HCT116 (cell line): ENCODE data around the gene DNM3. TPM values are rescaled to one million over a fixed set of nuclear protein-coding genes. Genes with fewer than 3 reads are reported as not detected.

Experiments used
- ATAC-seq: fragments of 200-7000 bp; cut with Tn5 transposase; 2 replicates; pipeline ENCODE4 v1.9.1; 2020; ENCODE audit warnings: mild to moderate bottlenecking, moderate library complexity
- BruUV-seq: library from RNA; stranded (reverse); fragments of 400-500 nt; replicated peaks from 2 replicates; lab custom pipeline; 2021; lab: Mats Ljungman, UMichigan
- CTCF ChIA-PET: fragments of 300-600 bp; sonication (Branson Sonifier 250); formaldehyde crosslinking; loops from one replicate; lab custom pipeline; 2021; ENCODE audit warnings: antibody characterized with exemption; lab: Charles Lee
- POLR2A ChIA-PET: fragments of 300-600, 350-600 bp; sonication (Branson Sonifier 250); formaldehyde crosslinking; loops from one replicate; lab custom pipeline; 2021; ENCODE audit warnings: antibody characterized with exemption; lab: Charles Lee
- RAD21 ChIA-PET, 2 experiments: fragments of 300-600 bp; sonication (Branson Sonifier 250); formaldehyde crosslinking; loops; one replicate each; lab custom pipeline; 2023; ENCODE audit warnings: low total read pairs in 2 of 2; ENCODE audit not compliant: uncharacterized antibody in 2 of 2, unreplicated experiment in 2 of 2, low non-redundant PET in 1 of 2; lab: Charles Lee
- DNase-seq: peaks from one replicate; pipeline ENCODE4 v3.0.0-alpha.2; 2010; ENCODE audit warnings: low read depth, low spot score
- H2AFZ ChIP-seq: fragments of 200-600 bp; shearing (Covaris generic), sonication (generic); 2 replicates; pipeline ENCODE4 v1.6.1; 2017; ENCODE audit warnings: low read depth, mixed run types, mixed read lengths, antibody characterized with exemption, low read length; ENCODE audit not compliant: poor library complexity, severe bottlenecking
- H3K27ac ChIP-seq: 2 replicates; pipeline ENCODE4 v1.5.1; 2012; ENCODE audit warnings: low read depth, low read length
- H3K27me3 ChIP-seq: fragments of 200-600 bp; sonication (generic); 2 replicates; pipeline ENCODE4 v1.6.1; 2016; ENCODE audit warnings: mixed run types, low read length, mixed read lengths; ENCODE audit not compliant: insufficient read depth
- H3K36me3 ChIP-seq, 2 experiments: fragments of 200-500 bp in 1 of 2; fragments of 200-600 bp in 1 of 2; sonication (Bioruptor generic) in 1 of 2; sonication (generic) in 1 of 2; 2 replicates each; pipeline versions ENCODE4 v1.5.1 to v1.6.1; 2014 to 2016; ENCODE audit warnings: low read length in 2 of 2, inconsistent platforms in 1 of 2, mixed read lengths in 1 of 2, mixed run types in 1 of 2; ENCODE audit not compliant: insufficient read depth in 2 of 2, control insufficient read depth in 1 of 2
- H3K4me1 ChIP-seq, 2 experiments: fragments of 200-600 bp in 1 of 2; sonication (generic) in 1 of 2; 2 replicates each; pipeline versions ENCODE4 v1.5.1 to v1.6.1; 2012 to 2017; ENCODE audit warnings: low read length in 2 of 2, inconsistent platforms in 1 of 2, mild to moderate bottlenecking in 1 of 2, mixed read lengths in 1 of 2, mixed run types in 1 of 2, moderate library complexity in 1 of 2; ENCODE audit not compliant: insufficient read depth in 2 of 2, control insufficient read depth in 1 of 2
- H3K4me2 ChIP-seq: fragments of 200-600 bp; sonication (generic); 2 replicates; pipeline ENCODE4 v1.6.1; 2017; ENCODE audit warnings: mixed run types, low read length, mixed read lengths
- H3K4me3 ChIP-seq, 2 experiments: fragments of 200-600 bp in 1 of 2; sonication (generic) in 1 of 2; replicated peaks in 1 of 2; 2 replicates each; pipeline ENCODE4 v1.5.1; 2011 to 2016; ENCODE audit warnings: low read length in 2 of 2, control low read depth in 1 of 2, low read depth in 1 of 2, mild to moderate bottlenecking in 1 of 2, mixed read lengths in 1 of 2, mixed run types in 1 of 2
- H3K79me2 ChIP-seq: fragments of 200-600 bp; sonication (generic); 2 replicates; pipeline ENCODE4 v1.6.1; 2017; ENCODE audit warnings: mild to moderate bottlenecking, mixed run types, low read length, moderate library complexity, mixed read lengths; ENCODE audit not compliant: insufficient read depth
- H3K9ac ChIP-seq: fragments of 200-600 bp; sonication (generic); 2 replicates; pipeline ENCODE4 v1.6.1; 2016; ENCODE audit warnings: low read length, mixed read lengths
- H3K9me2 ChIP-seq: fragments of 200-600 bp; sonication (generic), shearing (Covaris generic); 2 replicates; pipeline ENCODE4 v1.6.1; 2017; ENCODE audit warnings: mixed run types, mild to moderate bottlenecking, moderate library complexity; ENCODE audit not compliant: insufficient read depth
- H3K9me3 ChIP-seq, 2 experiments: fragments of 200-500 bp in 1 of 2; fragments of 200-600 bp in 1 of 2; sonication (Bioruptor generic) in 1 of 2; sonication (generic) in 1 of 2; 2 replicates each; pipeline ENCODE4 v1.6.1; 2014 to 2017; ENCODE audit warnings: low read length in 2 of 2, mixed read lengths in 2 of 2, inconsistent platforms in 1 of 2, low read depth in 1 of 2, mild to moderate bottlenecking in 1 of 2, mixed run types in 1 of 2, moderate library complexity in 1 of 2; ENCODE audit not compliant: control insufficient read depth in 1 of 2, insufficient read depth in 1 of 2
- H4K20me1 ChIP-seq: fragments of 200-600 bp; sonication (generic), shearing (Covaris generic); 2 replicates; pipeline ENCODE4 v1.6.1; 2017; ENCODE audit warnings: mixed run types, mild to moderate bottlenecking, moderate library complexity; ENCODE audit not compliant: insufficient read depth
- ATF3 ChIP-seq: IDR thresholded peaks from 2 replicates; pipeline ENCODE4 v1.6.1; 2012
- CEBPB ChIP-seq: IDR thresholded peaks from 2 replicates; pipeline ENCODE4 v1.6.1; 2012; ENCODE audit warnings: low read depth
- CTCF ChIP-seq, 3 experiments: fragments of 200-600 bp in 1 of 3; sonication (generic) in 1 of 3; IDR thresholded peaks in 2 of 3; conservative IDR thresholded peaks in 1 of 3; 2 replicates each; pipeline ENCODE4 v1.5.1; 2012 to 2017; ENCODE audit warnings: low read depth in 2 of 3, low read length in 2 of 3, antibody characterized with exemption in 1 of 3, borderline replicate concordance in 1 of 3, control low read depth in 1 of 3, mild to moderate bottlenecking in 1 of 3, mixed read lengths in 1 of 3, mixed run types in 1 of 3, moderate library complexity in 1 of 3; ENCODE audit not compliant: insufficient read depth in 1 of 3
- EGR1 ChIP-seq: IDR thresholded peaks from 2 replicates; pipeline ENCODE4 v1.6.1; 2012; ENCODE audit warnings: low read depth
- ELF1 ChIP-seq: IDR thresholded peaks from 2 replicates; pipeline ENCODE4 v1.6.1; 2012; ENCODE audit warnings: low read depth, borderline replicate concordance
- EZH2phosphoT487 ChIP-seq: fragments of 200-600 bp; IDR thresholded peaks from 2 replicates; pipeline ENCODE4 v1.6.1; 2018; ENCODE audit warnings: antibody characterized with exemption, borderline replicate concordance
- FOSL1 ChIP-seq: IDR thresholded peaks from 2 replicates; pipeline ENCODE4 v1.6.1; 2012; ENCODE audit warnings: low read depth
- JUND ChIP-seq: IDR thresholded peaks from 2 replicates; pipeline ENCODE4 v1.6.1; 2012
- MAX ChIP-seq: IDR thresholded peaks from 2 replicates; pipeline ENCODE4 v1.6.1; 2012
- POLR2A ChIP-seq: IDR thresholded peaks from 2 replicates; pipeline ENCODE4 v1.7.0; 2011; ENCODE audit warnings: borderline replicate concordance; ENCODE audit not compliant: insufficient read depth, insufficient read length; ENCODE audit errors: extremely low read depth
- RAD21 ChIP-seq: IDR thresholded peaks from 2 replicates; pipeline ENCODE4 v1.6.1; 2012; ENCODE audit warnings: low read depth, mild to moderate bottlenecking
- REST ChIP-seq: IDR thresholded peaks from 2 replicates; pipeline ENCODE4 v1.6.1; 2012; ENCODE audit warnings: low read depth
- SIN3A ChIP-seq: IDR thresholded peaks from 2 replicates; pipeline ENCODE4 v1.6.1; 2012; ENCODE audit warnings: low read depth
- SP1 ChIP-seq: IDR thresholded peaks from 2 replicates; pipeline ENCODE4 v1.6.1; 2012; ENCODE audit warnings: low read depth
- SRF ChIP-seq: IDR thresholded peaks from 2 replicates; pipeline ENCODE4 v1.6.1; 2012; ENCODE audit warnings: low read depth
- TCF7L2 ChIP-seq: IDR thresholded peaks from 2 replicates; pipeline ENCODE4 v1.7.0; 2011; ENCODE audit warnings: borderline replicate concordance, inconsistent platforms; ENCODE audit not compliant: insufficient read depth, insufficient read length; ENCODE audit errors: extremely low read depth
- YY1 ChIP-seq: IDR thresholded peaks from 2 replicates; pipeline ENCODE4 v1.6.1; 2011; ENCODE audit warnings: low read length, low read depth, moderate library complexity, mild to moderate bottlenecking; ENCODE audit not compliant: insufficient replicate concordance; ENCODE audit errors: extremely low read depth
- ZBTB33 ChIP-seq: IDR thresholded peaks from 2 replicates; pipeline ENCODE4 v1.6.1; 2011; ENCODE audit warnings: mild to moderate bottlenecking, low read length, moderate library complexity; ENCODE audit not compliant: insufficient replicate concordance; ENCODE audit errors: extremely low read depth
- ZFX ChIP-seq: fragments of 450-650 bp; IDR thresholded peaks from 2 replicates; pipeline ENCODE4 v1.6.1; 2017
- ZNF274 ChIP-seq: fragments of 200-500 bp; sonication (Bioruptor generic); IDR thresholded peaks from 2 replicates; pipeline ENCODE4 v1.6.1; 2014; ENCODE audit warnings: mild to moderate bottlenecking, low read depth, low read length, inconsistent platforms
- intact Hi-C: fragments of 100-400 bp; cut with micrococcal nuclease; formaldehyde crosslinking; loops from 2 replicates; pipeline ENCODE4 v1.10.0; 2022
- total RNA-seq: library from RNA; stranded (reverse); gene quantifications from one replicate; pipeline ENCODE4 v1.2.1, GENCODE V29; 2021; ENCODE audit not compliant: unreplicated experiment

Gene DNM3
- total RNA-seq, 1 experiment from 2014 or later, result 3.1 TPM

- H3K79me2 ChIP-seq, result no peaks in the 10 kb centered on the region
- H4K20me1 ChIP-seq, result no peaks in the 10 kb centered on the region
- TF ChIP-seq MAX, result no peak
- TF ChIP-seq ZNF274, result no peak
- no peak for TF ChIP-seq SP1
- TF ChIP-seq POLR2A, result no peak
- TF ChIP-seq ZBTB33, result no peak
- TF ChIP-seq CTCF (IDR thresholded peaks at IDR 0.05 in 2 of 3, conservative IDR thresholded peaks at IDR 0.05 in 1 of 3; ENCODE audit: borderline replicate concordance in 1 of 3, insufficient read depth in 1 of 3, low read depth in 2 of 3, low read length in 2 of 3), result no peak
- TF ChIP-seq EGR1, result no peak
- no peak for TF ChIP-seq FOSL1
- no peak for TF ChIP-seq RAD21
- TF ChIP-seq SRF, result no peak
- no peak for TF ChIP-seq TCF7L2
- no peak for TF ChIP-seq ZFX
- no peak for TF ChIP-seq YY1
- no peak for TF ChIP-seq ELF1
- TF ChIP-seq SIN3A, result no peak
- TF ChIP-seq EZH2phosphoT487, result no peak
- TF ChIP-seq ATF3, result no peak
- no peak for TF ChIP-seq CEBPB
- no peak for TF ChIP-seq JUND
- no peak for TF ChIP-seq REST
- H2AFZ ChIP-seq, result no peak overlapping the region
- ATAC-seq, result no peak
- no peaks in the 10 kb centered on the region for H3K9me3 ChIP-seq
- H3K9me2 ChIP-seq, result no peaks in the 10 kb centered on the region
- no peaks in the 10 kb centered on the region for H3K36me3 ChIP-seq
- no peak overlapping the region for H3K4me2 ChIP-seq
- H3K4me3 ChIP-seq, result no peak overlapping the region
- ChIA-PET RAD21 (no interaction called here), POLR2A (no interaction called here), CTCF (no interaction called here)
- H3K9ac ChIP-seq, result no peak overlapping the region
- H3K27ac ChIP-seq, result no peak overlapping the region
- DNase-seq, result no peak
- peaks cover 0 to 6% of the 10 kb centered on the region in 2 experiments; a peak in 1 of 4 replicates for H3K4me1 ChIP-seq
- H3K27me3 ChIP-seq, result no peaks in the 10 kb centered on the region
- no TSS peak for BruUV-seq
- intact Hi-C loops, result no loop called here
These were observed 436.7 kb downstream of the DNM3 start for GRCh38 chr1:172277989-172278388.
